RWPE2 (cell line): ENCODE data around the gene RALGAPA2.

Source experiments
- ATAC-seq: fragments of 200-7000 bp; cut with Tn5 transposase; 3 replicates; pipeline ENCODE4 v1.9.1; 2021; ENCODE audit warnings: low read depth
- DNase-seq: peaks from one replicate; pipeline ENCODE4 v3.0.0-alpha.2; 2020; ENCODE audit warnings: low spot score
- H3K27ac ChIP-seq: fragments of 450-650 bp; 2 replicates; pipeline ENCODE4 v1.5.1; 2017; ENCODE audit warnings: mild to moderate bottlenecking; ENCODE audit not compliant: poor library complexity, severe bottlenecking
- H3K27me3 ChIP-seq: fragments of 250-450 bp; sonication (Bioruptor Pico); 2 replicates; pipeline ENCODE4 v1.5.1; 2021; ENCODE audit warnings: mild to moderate bottlenecking, moderate library complexity; ENCODE audit not compliant: insufficient read depth, poor library complexity, severe bottlenecking
- H3K36me3 ChIP-seq: fragments of 250-450 bp; sonication (Bioruptor Pico); 2 replicates; pipeline ENCODE4 v1.5.1; 2020; ENCODE audit warnings: low read depth, mild to moderate bottlenecking, moderate library complexity
- H3K4me1 ChIP-seq: fragments of 250-450 bp; sonication (Bioruptor Pico); 2 replicates; pipeline ENCODE4 v1.5.1; 2021; ENCODE audit warnings: mild to moderate bottlenecking, moderate library complexity; ENCODE audit not compliant: insufficient read depth, poor library complexity, severe bottlenecking
- H3K4me3 ChIP-seq: fragments of 250-450 bp; sonication (Bioruptor Pico); 2 replicates; pipeline ENCODE4 v1.5.1; 2021; ENCODE audit warnings: mild to moderate bottlenecking, moderate library complexity; ENCODE audit not compliant: severe bottlenecking
- H3K9me3 ChIP-seq: fragments of 250-450 bp; sonication (Bioruptor Pico); 2 replicates; pipeline ENCODE4 v1.5.1; 2021; ENCODE audit warnings: mild to moderate bottlenecking, moderate library complexity; ENCODE audit not compliant: severe bottlenecking
- TF ChIP-seq, protein P1 (sequence below): fragments of 450-650 bp; IDR thresholded peaks from one replicate; pipeline ENCODE4 v1.5.1; 2017; ENCODE audit warnings: mild to moderate bottlenecking, moderate library complexity; ENCODE audit not compliant: poor library complexity, severe bottlenecking

RALGAPA2 gene

DNA sequence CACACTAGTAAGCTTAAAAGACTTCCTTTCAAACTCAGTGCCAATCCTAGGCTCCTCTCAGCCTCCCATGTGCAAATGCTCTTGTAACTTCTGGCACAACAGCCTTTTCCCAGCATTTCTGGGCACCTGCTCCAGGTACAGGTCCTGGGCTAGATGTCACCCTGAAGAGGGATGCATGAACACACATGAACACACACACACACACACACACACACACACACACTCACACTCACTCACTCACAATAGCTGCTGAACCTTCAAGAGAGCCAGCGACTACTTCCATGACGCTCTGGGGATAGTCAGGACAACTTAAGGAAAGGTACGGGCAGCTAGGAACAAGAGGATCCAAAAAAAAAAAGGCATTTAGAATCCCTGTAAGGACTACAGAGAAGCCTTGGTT is 221.8 kb downstream of the RALGAPA2 start:
- Histone ChIP-seq H3K27ac (no peak overlapping the region), H3K27me3 (no peaks in the 10 kb centered on the region), H3K36me3 (no peaks in the 10 kb centered on the region), H3K4me1 (peaks cover 3% of the 10 kb centered on the region), H3K4me3 (no peak overlapping the region), H3K9me3 (no peaks in the 10 kb centered on the region)
- TF ChIP-seq, protein P1, sequence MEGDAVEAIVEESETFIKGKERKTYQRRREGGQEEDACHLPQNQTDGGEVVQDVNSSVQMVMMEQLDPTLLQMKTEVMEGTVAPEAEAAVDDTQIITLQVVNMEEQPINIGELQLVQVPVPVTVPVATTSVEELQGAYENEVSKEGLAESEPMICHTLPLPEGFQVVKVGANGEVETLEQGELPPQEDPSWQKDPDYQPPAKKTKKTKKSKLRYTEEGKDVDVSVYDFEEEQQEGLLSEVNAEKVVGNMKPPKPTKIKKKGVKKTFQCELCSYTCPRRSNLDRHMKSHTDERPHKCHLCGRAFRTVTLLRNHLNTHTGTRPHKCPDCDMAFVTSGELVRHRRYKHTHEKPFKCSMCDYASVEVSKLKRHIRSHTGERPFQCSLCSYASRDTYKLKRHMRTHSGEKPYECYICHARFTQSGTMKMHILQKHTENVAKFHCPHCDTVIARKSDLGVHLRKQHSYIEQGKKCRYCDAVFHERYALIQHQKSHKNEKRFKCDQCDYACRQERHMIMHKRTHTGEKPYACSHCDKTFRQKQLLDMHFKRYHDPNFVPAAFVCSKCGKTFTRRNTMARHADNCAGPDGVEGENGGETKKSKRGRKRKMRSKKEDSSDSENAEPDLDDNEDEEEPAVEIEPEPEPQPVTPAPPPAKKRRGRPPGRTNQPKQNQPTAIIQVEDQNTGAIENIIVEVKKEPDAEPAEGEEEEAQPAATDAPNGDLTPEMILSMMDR, result no peak
- DNase-seq (no peak), ATAC-seq (no peak)

DNA sequence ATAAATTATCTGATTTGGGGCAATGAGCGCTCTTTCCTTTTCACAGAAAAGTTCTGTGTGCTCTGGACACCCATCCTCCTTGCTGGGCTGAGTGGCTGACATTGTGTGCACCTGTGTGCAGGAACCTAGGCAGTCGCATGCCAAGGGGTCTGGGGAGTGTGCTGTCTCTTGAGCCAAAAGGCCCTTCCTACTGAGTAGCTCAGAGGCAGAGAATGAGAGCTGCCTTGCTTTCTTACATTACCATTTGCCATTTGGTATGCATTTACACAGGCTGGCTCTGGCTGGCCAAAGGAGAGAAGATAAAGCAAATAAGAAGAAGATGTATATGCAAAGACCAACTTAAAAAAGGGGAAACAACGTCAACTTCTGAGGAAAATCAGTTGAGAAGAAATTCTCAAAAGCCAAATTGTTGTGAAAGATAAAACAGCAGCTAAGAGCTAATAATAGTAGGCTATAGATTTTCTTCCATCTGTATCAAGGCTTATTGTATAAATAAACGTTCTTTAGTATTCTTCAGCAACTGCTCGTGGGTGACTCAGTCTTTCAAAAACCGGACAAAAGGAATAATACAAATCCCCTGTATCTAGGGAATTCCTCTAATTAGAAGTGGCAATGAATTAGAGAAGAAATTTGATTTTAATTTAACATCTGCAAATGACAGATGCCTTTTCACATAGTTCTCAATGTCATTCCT is 222.6 kb downstream of the RALGAPA2 start:
- Histone ChIP-seq H3K4me1 (peaks cover 3% of the 10 kb centered on the region), H3K27me3 (no peaks in the 10 kb centered on the region), H3K4me3 (no peak overlapping the region), H3K27ac (no peak overlapping the region), H3K9me3 (no peaks in the 10 kb centered on the region), H3K36me3 (no peaks in the 10 kb centered on the region)
- DNase-seq, result no peak
- TF ChIP-seq, protein P1, result no peak
- ATAC-seq, result no peak

DNA sequence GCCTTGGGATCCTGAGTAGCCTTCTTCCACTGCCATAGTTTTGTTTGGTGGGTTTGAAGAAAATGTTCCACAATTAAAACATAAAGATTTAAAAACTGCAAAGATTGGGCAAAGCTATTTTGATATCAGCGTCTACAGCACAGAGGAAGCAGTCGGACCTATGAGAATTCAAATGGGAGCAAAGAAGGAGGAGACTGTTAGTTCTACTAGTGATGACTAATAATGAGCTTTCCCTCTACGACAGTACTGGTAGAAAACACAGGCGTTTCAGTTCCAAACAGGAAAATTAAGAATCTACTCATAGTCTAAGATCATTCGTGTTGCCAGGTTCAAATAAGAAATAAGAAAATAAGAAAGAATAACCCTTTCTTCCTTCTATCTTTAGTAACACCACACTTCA is 223.4 kb downstream of the RALGAPA2 start:
- H3K4me3 ChIP-seq, result no peak overlapping the region
- H3K9me3 ChIP-seq, result no peaks in the 10 kb centered on the region
- H3K4me1 ChIP-seq, result peaks cover 3% of the 10 kb centered on the region
- TF ChIP-seq, protein P1, result no peak
- H3K36me3 ChIP-seq, result no peaks in the 10 kb centered on the region
- ATAC-seq, result no peak
- H3K27me3 ChIP-seq, result no peaks in the 10 kb centered on the region
- no peak overlapping the region for H3K27ac ChIP-seq
- DNase-seq, result no peak

DNA sequence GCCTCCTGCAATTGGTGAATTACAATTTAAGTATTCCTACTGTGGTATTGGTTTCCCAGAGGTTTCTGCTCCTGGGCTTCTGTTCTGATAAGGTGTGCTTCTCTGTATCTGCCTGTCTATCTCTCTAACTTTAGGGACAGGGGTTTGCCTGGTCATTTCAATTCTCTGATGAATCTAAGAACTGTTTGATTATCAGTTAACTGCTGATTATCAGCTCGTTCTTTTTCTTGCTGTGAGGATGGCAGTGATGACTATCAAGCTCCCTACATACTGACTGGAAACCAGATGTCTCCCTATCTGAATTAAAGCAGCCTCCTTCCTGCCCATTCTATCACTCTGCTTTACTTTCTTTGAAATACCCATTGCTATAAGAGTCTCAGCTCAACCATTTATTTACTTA is 224.1 kb downstream of the RALGAPA2 start:
- TF ChIP-seq, protein P1, result no peak
- no peak for ATAC-seq

DNA sequence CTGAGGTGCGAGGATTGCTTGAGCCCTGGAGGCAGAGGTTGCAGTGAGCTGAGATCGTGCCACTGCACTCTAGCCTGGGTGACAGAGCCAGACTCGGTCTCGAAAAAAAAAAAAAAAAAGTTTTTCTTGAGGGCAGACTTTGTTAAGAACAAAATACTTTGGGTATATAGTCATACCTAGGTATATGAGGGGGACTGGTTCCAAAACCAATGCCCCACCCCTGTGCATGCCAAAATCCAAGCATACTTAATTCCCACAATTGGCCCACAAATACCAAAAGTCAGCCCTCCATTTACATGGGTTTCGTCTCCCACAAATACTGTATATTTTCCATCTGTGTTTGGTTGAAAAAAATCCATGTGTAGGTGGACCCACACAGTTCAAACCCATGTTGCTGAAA is 224.6 kb downstream of the RALGAPA2 start:
- Histone ChIP-seq H3K4me3 (no peak overlapping the region), H3K27ac (no peak overlapping the region), H3K27me3 (no peaks in the 10 kb centered on the region), H3K9me3 (no peaks in the 10 kb centered on the region), H3K36me3 (no peaks in the 10 kb centered on the region), H3K4me1 (no peaks in the 10 kb centered on the region)
- ATAC-seq (no peak), DNase-seq (no peak)
- TF ChIP-seq, protein P1, result no peak

More for the DNA sequence above, 224.1 kb downstream of the RALGAPA2 start:
- Histone ChIP-seq H3K36me3 (no peaks in the 10 kb centered on the region), H3K27me3 (no peaks in the 10 kb centered on the region), H3K4me3 (no peak overlapping the region), H3K9me3 (no peaks in the 10 kb centered on the region), H3K4me1 (peaks cover 3% of the 10 kb centered on the region), H3K27ac (no peak overlapping the region)
- no peak for DNase-seq
